HG02623 (cell line): Measurements from ENCODE around the gene LRRC59.
"Not testable (repeated sequence)": the region's sequence is repeated elsewhere in the genome, so short reads cannot be mapped to it uniquely, and the experiment has no call there.

ENCODE experiments used
- ATAC-seq: cut with Tn5 transposase; IDR thresholded peaks from one replicate; pipeline ENCODE4 v1.9.1; 2021; ENCODE audit warnings: moderate library complexity; ENCODE audit not compliant: unreplicated experiment

The LRRC59 gene

GRCh38 chr17:50348522-50349242 lies 48.6 kb downstream of the LRRC59 start:
- ATAC-seq = no peak

- no peak for ATAC-seq
Measured at GRCh38 chr17:50347894-50348291, 49.4 kb downstream of the LRRC59 start.

- ATAC-seq = no peak
Measured at GRCh38 chr17:50347117-50347893, 50.0 kb downstream of the LRRC59 start.

- peak; percentile 43 for ATAC-seq
Measured at GRCh38 chr17:50346313-50347116, 50.8 kb downstream of the LRRC59 start.

- ATAC-seq = peak; percentile 70
Measured at GRCh38 chr17:50345432-50346312, 51.7 kb downstream of the LRRC59 start, which contains the start of gene XYLT2. XYLT2 (plus strand) TSS chr17:50346126; CDS start chr17:50346141, 15 bp downstream.

GRCh38 chr17:50344731-50345365 lies 52.5 kb downstream of the LRRC59 start:
- no peak for ATAC-seq

- ATAC-seq = no peak
Measured at GRCh38 chr17:50339381-50339780, 57.9 kb downstream of the LRRC59 start.

- ATAC-seq = no peak
Measured at GRCh38 chr17:50338645-50339044, 58.7 kb downstream of the LRRC59 start.

- ATAC-seq = no peak
Measured at GRCh38 chr17:50337956-50338355, 59.4 kb downstream of the LRRC59 start.

GRCh38 chr17:50333291-50334057 lies 63.8 kb downstream of the LRRC59 start:
- ATAC-seq = not testable (repeated sequence)

GRCh38 chr17:50332196-50332595 lies 65.1 kb downstream of the LRRC59 start:
- ATAC-seq = no peak
